Progenitor cell of endocrine pancreas (in vitro differentiated cells): ENCODE measurements around the gene MIER2. TPM values are rescaled to one million over a fixed set of nuclear protein-coding genes. Genes with fewer than 3 reads are reported as not detected.
A peak's percentile ranks its signal among the peaks of the same experiment; 100 is the strongest.

Experiments
- DNase-seq: peaks from one replicate; pipeline ENCODE4 v3.0.0; 2021; ENCODE audit warnings: low spot score; ENCODE audit not compliant: unreplicated experiment
- H3K27ac Mint-ChIP-seq: 2 replicates; pipeline ENCODE4 v1.8.0; 2021; ENCODE audit warnings: mild to moderate bottlenecking, moderate library complexity, mixed read lengths
- H3K27me3 Mint-ChIP-seq: 2 replicates; pipeline ENCODE4 v1.8.0; 2021; ENCODE audit warnings: mixed read lengths
- H3K36me3 Mint-ChIP-seq: 2 replicates; pipeline ENCODE4 v1.8.0; 2022; ENCODE audit warnings: mixed read lengths; ENCODE audit not compliant: insufficient read depth
- H3K4me1 Mint-ChIP-seq: 2 replicates; pipeline ENCODE4 v1.8.0; 2021; ENCODE audit warnings: low read depth, mixed read lengths
- H3K4me3 Mint-ChIP-seq: 2 replicates; pipeline ENCODE4 v1.8.0; 2021; ENCODE audit warnings: low read depth, mild to moderate bottlenecking, moderate library complexity, mixed read lengths
- H3K9me3 Mint-ChIP-seq: 2 replicates; pipeline ENCODE4 v1.8.0; 2021; ENCODE audit warnings: low read depth, mixed read lengths
- CTCF ChIP-seq: fragments of 200-600 bp; sonication (generic); IDR thresholded peaks from one replicate; pipeline ENCODE4 v1.5.0; 2021; ENCODE audit warnings: antibody characterized with exemption, mild to moderate bottlenecking; ENCODE audit not compliant: unreplicated experiment
- total RNA-seq: library from RNA; stranded (reverse); gene quantifications from 2 replicates; pipeline ENCODE4 v1.2.1, GENCODE V29; 2021

MIER2 gene
- total RNA-seq, 1 donor from 2014 or later = 46.7 TPM

DNA sequence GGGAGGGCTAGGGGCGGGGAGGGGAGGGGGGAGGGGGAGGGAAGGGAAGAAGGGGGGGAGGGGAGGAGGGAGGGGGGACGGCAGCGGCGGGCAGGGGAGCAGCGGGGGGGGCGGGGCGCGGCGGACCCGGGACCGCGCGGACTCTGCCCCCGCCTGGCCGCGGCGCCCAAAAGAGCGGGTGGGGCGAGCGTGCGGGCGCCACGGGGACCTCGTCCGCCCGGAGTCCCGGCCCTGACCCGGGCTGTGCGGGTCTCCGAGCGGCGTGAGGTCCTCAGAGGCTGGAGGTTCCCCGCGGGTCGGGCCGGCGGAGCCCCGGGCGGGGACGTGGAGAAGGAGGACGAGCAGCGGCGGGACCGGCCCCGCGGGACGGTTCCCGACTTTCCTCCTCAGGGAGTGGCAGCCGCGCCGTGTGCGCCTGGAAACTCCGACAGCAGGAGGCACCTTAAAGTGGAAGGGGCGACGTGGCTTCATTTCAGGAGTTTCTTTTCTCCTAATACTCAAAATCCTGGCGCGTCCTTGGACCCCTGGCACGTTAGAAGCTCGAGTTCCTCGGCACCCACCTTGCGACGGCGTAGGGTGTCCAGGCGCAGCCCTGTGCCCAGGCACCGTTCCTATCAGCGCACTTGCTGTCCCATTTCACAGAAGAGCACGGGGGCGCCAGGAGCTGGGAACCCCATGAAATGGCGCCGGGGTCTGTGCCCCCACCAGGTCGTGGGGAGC lies 52.9 kb downstream of the MIER2 start:
- no peak for TF ChIP-seq CTCF

GRCh38 chr19:291006-291521 lies 53.5 kb downstream of the MIER2 start, which contains the start of gene PLPP2:
Gene PLPP2 (minus strand): TSS chr19:291403. CDS start chr19:291336, 67 bp downstream.
- H3K27ac Mint-ChIP-seq = peak within 1 kb of the TSS; percentile 98
- TF ChIP-seq CTCF = no peak
- no peaks in the 10 kb centered on the region for H3K9me3 Mint-ChIP-seq
- H3K27me3 Mint-ChIP-seq = peaks cover 29% of the 10 kb centered on the region
- DNase-seq = no peak
- H3K4me3 Mint-ChIP-seq = peak within 1 kb of the TSS; percentile 69
- H3K4me1 Mint-ChIP-seq = peaks cover 15% of the 10 kb centered on the region
- peaks cover 3% of the 10 kb centered on the region for H3K36me3 Mint-ChIP-seq

More for the DNA sequence above, 52.9 kb downstream of the MIER2 start:
- no peak overlapping the region for H3K4me3 Mint-ChIP-seq
- no peak overlapping the region for H3K27ac Mint-ChIP-seq
- no peaks in the 10 kb centered on the region for H3K9me3 Mint-ChIP-seq
- peaks cover 15% of the 10 kb centered on the region for H3K4me1 Mint-ChIP-seq
- H3K36me3 Mint-ChIP-seq = peaks cover 3% of the 10 kb centered on the region
- H3K27me3 Mint-ChIP-seq = peaks cover 29% of the 10 kb centered on the region
- no peak for DNase-seq

- Mint-ChIP-seq H3K36me3 (peaks cover 3% of the 10 kb centered on the region), H3K27me3 (peaks cover 29% of the 10 kb centered on the region)
- peak; percentile 58 for DNase-seq
Observed at GRCh38 chr19:290372-291005, 54.1 kb downstream of the MIER2 start.

GRCh38 chr19:289651-290371 lies 54.8 kb downstream of the MIER2 start:
- Mint-ChIP-seq H3K9me3 (no peaks in the 10 kb centered on the region), H3K4me1 (peaks cover 15% of the 10 kb centered on the region), H3K4me3 (peak overlapping the region; percentile 69), H3K27ac (peak overlapping the region; percentile 98), H3K36me3 (peaks cover 3% of the 10 kb centered on the region), H3K27me3 (peaks cover 24% of the 10 kb centered on the region)
- DNase-seq = no peak
- no peak for TF ChIP-seq CTCF

More at GRCh38 chr19:290372-291005, 54.1 kb downstream of the MIER2 start:
- Mint-ChIP-seq H3K4me1 (peaks cover 15% of the 10 kb centered on the region), H3K9me3 (no peaks in the 10 kb centered on the region), H3K4me3 (peak overlapping the region; percentile 69), H3K27ac (peak overlapping the region; percentile 98)
- no peak for TF ChIP-seq CTCF

DNA sequence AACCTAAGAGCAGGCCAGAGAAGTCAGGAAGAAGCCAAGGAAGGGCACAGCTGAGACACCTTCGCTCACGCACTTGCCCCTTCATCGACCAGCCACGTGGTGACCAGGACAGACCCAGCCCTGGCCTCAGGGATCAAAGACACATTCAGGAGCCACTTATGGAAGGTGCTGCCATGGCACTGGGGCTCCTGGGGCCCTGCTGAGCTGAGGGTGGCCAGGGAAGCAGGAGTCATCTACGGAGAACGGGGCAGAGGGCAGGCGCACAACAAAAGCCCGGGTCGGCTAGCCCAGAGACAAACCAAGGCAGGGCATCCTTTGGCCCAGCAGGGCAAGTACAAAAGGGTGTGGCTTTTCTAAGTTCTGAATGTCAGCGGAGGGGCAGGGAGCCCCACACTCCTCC lies 55.7 kb downstream of the MIER2 start:
- TF ChIP-seq CTCF = no peak
- H3K36me3 Mint-ChIP-seq = peaks cover 4% of the 10 kb centered on the region
- H3K9me3 Mint-ChIP-seq = no peaks in the 10 kb centered on the region
- H3K27ac Mint-ChIP-seq = peak overlapping the region; percentile 98
- no peak for DNase-seq
- peaks cover 15% of the 10 kb centered on the region for H3K27me3 Mint-ChIP-seq
- H3K4me1 Mint-ChIP-seq = peaks cover 14% of the 10 kb centered on the region
- no peak overlapping the region for H3K4me3 Mint-ChIP-seq
